ENCODE results near the gene GJB5.

GJB5 gene

DNA sequence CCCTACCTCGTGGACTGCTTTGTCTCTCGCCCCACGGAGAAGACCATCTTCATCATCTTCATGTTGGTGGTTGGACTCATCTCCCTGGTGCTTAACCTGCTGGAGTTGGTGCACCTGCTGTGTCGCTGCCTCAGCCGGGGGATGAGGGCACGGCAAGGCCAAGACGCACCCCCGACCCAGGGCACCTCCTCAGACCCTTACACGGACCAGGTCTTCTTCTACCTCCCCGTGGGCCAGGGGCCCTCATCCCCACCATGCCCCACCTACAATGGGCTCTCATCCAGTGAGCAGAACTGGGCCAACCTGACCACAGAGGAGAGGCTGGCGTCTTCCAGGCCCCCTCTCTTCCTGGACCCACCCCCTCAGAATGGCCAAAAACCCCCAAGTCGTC, 39.9 kb downstream of the GJB5 start:
- no peak for DNase-seq (ENCODE audit: low read depth, low spot score)

DNA sequence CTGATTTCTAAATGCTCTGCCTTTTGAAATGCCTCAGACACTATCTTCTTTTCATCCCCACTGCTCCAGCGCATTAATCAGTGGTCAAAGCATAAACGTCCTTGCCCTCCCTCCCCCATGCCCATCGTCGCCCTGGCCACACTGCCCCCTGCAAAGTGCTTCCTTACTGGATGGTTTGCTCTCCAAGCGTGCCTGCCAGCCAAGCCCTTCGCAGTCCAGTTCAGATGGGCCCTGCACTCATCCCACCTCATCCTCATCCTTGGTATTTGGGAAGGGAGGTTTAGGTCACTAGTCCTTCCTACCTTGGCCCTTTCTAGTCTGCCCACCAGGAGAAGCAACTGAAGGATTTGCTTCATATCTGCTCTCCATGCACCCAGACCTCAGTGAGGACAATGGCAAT, 41.1 kb downstream of the GJB5 start:
- DNase-seq (ENCODE audit: low read depth, low spot score): no peak

DNA sequence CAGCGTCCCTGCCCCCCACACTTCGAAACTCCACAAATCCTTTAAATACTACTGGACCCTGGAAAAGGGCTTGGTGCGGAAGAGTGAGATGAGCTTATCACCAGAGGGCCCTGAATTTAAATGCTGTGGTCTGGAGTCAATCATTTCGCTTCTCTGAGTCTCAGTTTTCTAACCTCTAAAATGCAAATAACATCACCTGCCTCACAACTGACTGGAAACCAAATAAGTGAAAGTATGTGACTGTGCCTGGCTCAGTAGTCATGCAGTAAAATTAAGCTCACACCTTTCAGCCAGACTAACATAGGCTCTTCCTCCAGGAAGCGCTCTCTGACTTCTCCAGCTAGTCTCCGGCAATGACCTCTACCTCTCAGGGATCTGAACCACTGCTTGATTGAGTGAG, 42.1 kb downstream of the GJB5 start:
- DNase-seq (ENCODE audit: low read depth, low spot score): no peak

DNA sequence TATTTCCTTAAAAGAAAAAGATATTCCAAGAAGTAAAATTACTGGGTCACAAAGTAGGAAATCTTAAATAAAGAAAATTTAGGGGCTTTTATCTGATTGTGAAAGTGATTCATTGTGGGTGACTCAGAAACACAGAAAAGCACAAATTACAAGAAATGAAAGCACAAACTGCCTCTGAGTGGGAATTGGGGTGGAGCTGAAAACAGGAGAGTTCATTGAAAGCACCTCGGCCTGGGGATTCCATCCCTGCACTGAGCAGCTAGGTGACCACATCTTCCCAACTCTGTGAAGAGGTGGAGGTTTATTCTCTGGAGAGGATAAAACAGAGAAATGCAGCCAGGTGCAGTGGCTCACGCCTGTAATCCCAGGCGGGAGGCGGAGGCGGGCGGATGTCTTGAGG, 45.4 kb downstream of the GJB5 start:
- no peak for DNase-seq (ENCODE audit: low read depth, low spot score)

DNA sequence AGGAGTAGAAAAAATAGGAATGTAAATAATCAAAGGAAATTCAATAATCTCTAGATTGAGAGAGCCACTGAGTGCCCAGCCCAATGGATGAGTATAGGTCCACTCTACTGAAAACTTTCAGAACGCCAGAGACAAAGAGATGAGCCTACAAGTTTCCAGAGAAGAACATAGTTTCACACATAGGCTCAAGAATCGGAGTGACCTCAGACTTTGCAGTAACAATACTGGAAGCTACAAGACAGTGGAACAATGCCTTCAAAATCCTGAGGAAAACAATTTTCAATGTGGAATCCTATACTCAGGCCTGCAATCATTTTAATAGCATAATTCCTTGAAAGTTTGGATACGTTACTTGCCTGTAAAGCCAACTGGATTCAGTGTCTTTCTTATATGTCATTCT, 48.9 kb downstream of the GJB5 start:
- no peak for DNase-seq (ENCODE audit: low read depth, low spot score)

DNA sequence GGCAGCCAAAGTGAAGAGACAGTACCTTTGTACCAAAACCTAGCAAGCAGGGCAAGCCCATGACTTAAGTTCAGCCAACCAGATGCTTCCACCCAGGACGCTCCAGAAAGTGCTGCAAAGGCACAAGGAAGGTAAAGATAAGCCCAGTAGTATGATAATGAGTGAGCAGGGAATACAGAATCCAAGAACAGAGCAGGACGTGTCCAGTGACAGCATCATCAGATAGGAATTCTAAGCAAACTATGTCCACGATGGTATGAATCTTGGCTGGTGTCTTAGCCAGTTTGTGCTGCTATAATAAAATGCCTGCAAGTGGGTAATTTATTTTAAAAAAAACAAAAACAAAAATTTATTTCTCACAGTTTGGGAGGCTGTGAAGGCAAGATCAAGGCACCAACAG, 51.5 kb downstream of the GJB5 start:
- no peak for DNase-seq (ENCODE audit: low read depth, low spot score)
